D341Med (cell line): ENCODE data around the gene MLLT1.

Experiments used
- DNase-seq: peaks from one replicate; pipeline ENCODE4 v3.0.0; 2012; ENCODE audit warnings: low spot score

Gene MLLT1

DNA sequence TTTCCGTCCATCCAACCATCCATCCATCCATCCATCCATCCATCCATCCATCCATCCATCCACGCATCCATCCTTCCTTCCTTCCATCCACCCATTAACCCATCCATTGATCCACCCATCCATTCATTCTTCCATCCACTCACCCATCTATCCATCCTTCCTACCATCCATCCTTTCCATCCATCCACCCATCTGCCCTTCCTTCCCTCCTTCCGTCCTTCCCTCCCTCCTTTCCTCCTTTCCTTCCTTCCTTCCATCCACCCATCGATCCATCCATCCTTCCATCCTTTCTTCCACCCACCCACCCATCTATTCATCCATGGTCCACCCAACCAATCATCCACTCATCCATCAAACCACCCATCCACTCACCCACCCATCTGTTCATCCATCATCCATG is 70.1 kb downstream of the MLLT1 start:
- no peak for DNase-seq

DNA sequence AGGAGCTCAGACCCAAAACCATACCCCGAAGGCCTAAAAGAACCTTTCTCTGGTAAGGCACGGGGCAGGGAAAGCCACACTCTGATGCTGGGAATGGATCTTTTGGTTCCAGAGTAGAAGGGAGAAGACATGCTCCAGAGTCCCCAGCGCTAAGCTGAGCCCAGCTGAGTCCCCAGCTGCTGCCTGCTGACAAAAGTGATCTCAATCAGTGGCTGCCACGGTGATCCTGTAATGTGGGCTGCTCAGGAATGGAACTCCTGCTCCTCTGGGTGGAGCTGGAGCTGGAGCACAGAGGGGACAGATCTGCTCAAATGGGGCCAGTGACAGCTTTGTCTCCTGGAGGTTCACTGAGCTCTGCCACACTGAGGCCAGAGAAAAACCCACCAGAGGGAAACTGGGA is 70.5 kb downstream of the MLLT1 start:
- peak; percentile 22 for DNase-seq

DNA sequence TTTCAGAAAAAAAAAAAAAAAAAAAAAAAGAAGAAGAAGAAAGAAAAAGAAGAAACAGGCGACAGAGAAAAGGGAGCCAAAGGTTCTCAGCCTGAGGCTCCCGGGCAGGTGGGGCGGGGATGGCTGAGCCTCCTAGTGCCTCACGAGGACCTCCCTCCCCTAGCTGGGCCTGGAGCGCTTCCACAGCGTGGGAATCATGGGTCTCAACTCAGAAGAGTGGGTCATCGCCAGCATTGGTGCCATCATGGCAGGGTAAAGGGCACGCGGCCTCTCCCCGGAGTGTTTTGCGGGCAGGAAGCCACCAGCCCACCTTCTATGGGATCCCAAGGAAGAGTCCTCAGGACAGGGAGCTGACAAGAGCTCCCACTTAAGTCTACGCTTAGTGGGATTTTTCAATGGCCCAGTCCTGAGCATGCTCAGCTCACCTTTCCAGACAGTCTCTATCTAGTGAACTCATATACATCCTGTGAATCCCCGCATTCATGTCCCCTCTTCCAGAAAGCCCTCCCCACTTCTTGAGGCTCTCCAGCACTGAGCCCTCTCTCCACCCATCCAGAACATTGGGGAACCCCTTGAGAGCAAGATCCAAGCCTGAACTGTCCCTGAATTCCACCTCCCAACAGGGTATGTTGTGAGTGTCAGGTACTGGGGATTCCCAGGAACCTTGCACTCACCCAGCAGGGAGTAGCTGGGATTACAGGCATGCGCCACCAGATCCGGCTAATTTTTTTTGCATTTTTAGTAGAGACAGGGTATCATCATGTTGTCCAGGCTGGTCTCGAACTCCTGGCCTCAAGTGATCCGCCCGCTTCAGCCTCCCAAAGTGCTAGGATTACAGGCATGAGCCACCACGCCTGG is 74.7 kb downstream of the MLLT1 start:
- no peak for DNase-seq

DNA sequence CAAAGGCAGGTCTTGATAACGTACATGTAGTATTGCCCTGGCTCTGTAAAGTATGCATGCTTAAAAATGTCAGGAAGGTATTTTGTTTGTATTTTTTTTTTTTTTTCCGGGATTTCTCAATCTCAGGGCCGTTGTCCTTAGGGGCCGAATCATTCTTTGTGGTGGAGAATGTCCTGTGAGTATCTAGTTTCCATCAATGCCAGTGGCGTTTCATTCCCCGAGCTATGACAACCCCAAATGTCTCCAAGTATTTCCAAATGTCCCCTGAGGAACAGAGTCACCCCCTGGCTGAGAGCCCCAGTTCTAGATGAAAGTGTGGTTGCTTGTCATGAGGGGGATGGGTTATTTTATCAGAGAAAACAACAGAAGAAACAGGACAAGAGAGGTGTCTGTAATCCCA is 75.6 kb downstream of the MLLT1 start:
- no peak for DNase-seq

DNA sequence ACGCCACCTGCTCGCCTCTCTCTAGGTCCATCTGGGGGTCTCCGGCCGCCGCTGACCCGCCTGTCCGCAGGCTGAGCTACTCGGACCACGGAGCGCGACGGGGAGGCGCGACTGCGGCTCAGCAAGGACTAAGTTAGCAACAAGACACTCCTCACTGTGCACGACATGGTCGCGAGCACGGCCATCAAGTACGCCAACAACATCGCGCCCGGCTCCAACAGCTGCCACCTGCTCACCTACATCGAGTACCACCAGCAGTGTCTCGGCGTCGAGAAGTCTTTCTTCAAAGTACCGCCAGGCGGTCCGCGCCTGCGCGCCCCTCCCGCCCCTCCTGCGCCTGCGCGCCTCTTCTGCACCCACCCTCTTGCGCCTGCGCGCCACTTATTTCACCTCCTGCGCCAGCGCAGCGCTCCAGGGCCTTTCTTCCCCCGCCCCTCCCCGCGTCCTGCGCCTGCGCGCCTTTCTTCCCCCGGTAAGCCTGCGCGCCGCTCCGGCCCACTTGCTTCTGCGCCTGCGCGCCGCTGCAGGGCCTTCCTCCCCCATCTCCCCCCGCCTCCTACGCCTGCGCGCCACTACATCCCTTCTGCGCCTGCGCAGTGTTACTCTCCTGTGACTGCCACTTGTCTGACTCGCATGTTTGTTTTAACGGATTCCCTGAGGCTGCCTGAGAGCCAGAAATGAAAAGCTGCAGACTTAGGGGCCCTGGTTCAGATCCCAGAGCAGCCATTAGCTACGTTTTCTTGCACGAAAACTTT is 80.4 kb downstream of the MLLT1 start:
- DNase-seq, result peak; percentile 100

DNA sequence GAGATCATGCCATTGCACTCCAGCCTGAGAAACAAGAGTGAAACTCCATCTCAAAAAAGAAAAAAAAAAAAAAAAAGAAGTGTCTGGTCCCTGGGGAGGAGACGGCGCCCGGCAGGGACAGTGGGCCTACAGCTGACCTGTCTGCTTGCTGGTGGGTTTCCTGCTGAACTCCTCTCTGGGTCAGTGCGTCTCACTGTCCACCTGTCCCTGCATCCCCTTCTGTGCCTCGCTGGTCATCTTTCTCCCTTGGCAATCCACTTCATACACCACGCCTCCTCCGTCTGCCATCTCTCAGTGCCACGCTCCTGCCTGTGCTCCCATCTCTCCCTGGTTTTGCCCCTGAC is 80.9 kb downstream of the MLLT1 start:
- no peak for DNase-seq

DNA sequence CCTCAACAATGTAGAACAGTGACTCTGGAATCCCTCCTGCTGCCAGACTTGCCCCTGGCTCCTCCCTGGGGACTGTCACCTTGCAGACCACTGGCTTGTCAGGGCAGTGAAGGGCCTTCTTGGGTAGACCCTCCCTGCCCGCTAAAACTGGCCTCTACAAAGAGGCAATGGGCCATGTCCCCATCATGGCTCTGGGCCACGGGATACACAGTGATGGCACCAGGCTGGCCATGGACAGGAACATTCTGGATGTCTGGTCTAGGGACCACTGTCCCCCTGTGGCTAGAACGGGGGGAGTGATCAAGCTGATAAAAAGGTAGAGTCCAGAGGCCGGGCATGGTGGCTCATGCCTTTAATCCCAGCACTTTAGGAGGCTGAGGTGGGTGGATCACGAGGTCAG is 83.4 kb downstream of the MLLT1 start:
- DNase-seq, result no peak

DNA sequence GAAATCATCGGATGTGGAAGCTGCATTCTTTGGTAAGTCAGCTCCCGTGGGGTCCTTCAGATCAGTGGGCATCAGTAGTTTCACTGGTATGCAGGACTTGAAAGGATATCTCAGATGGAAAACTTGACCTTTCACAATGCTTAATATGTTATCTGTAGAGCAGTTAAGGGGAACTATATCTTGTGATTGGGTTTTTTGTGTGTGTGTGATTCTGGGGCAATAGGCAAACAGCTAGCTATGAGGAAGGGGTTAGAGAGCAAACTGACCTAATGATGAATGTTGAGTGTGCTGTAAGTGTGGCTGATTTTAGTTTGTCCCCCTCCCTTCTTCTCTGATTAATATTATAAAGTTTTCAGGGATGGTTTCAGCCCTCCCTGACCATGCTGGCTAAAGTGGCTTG is 91.0 kb downstream of the MLLT1 start:
- no peak for DNase-seq

DNA sequence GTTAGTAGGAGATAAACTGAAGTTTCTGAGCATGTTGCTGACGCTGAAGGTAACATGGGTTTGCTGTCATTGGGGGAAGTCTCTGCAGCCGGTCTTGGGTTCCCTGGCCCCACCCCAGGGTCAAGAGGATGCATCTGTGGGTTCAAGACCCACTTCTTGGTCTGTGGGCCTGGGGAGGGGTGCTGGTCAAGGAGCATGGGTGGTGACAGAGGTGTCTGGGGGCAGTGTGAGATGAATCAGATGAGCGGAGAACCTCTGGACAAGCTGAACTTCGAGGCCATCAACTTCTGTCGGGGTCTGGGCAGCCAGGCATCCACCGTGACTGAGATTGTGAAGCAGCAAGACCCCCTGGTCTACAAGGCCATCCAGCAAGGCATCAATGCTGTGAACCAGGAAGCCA is 92.4 kb downstream of the MLLT1 start:
- no peak for DNase-seq

DNA sequence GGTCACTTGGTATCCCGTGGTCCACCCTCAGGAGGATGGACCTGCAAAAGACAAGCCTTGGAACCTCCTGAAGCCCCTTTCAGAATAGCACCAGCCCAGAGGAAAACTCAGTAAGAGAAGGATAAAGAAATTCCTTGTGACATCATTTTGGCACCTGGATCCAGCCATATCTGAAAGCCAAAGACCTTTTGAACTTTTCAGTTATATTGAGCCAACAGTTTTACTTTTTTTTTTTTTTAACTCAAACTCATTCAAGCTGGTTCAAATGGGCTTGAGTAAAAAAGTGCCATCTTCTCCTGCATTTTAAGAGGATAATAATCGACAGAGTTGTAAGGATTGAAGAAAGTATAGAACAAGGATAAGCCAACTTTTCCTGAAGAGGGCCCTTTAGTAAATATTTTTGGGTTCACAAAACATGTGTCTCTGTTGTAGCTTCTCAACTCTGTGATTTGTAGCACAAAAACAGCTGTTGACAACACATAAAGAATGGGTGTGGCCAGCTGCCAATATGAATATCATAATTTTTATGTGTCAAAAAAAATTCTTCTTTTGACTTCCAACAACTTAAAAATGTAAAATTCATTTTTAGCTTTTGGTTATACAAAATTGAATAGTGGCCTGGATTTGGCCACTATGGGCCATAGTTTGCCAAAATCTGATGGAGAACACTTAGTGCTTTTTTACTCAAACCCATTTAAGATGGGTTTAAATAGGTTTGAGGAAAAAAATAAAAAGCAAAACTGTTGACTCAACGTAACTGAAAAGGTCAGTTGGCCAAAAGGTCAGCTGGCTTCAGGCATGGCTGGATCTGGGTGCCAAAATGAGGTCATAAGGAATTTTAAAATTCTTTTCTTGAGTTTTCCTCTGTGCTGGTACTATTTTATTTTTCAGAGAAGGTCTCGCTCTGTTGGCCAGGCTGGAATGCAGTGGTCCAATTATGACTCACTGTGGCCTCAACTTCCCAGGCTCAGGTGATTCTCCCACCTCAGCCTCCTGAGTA is 93.6 kb downstream of the MLLT1 start:
- no peak for DNase-seq

DNA sequence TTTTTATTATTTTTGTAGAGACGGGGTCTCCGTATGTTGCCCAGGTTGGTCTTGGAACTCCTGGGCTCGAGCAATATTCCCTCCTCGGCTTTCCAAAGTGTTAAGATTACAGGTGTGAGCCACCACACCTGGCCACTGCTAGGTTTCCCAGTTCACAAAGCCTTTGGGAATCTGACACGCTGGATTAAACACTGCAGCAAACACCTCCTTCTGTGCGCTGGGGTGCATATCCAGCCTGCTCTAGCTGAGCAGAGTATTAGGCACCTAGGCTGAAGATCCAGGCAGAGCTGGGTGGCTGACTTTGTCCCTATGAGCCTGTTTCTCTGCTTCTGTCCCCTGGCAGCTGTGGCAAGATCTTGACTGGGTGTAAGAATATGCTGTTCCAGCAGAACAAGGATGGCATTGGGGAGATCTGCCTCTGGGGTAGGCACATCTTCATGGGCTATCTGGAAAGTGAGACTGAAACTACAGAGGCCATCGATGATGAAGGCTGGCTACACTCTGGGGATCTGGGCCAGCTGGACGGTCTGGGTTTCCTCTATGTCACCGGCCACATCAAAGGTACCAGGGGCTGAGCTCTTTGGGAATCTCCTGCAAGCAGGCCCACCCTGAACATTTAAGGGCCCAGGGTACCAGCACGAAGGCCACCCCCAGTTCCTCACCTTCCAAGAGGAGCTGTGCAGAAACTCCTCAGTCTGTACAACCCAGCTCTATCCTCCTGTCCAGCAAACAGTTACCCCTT is 94.5 kb downstream of the MLLT1 start:
- no peak for DNase-seq

DNA sequence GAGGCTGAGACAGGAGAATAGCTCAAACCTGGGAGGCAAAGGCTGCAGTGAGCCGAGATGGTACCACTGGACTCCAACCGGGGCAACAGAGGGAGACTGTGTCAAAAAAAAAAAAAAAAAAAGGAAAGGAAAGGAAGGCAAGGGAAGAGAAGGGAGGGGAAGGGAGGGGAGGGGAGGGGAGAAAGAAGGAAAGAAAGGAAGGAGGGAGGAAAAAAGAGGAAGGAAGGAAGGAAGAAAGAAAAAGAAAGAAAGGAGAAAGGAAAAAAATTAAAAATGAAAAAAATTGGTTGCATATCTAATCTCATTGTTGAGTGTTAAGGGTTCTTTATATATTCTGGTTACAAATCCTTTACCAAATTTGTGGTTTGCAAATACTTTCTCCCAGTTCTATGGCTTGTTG is 98.7 kb downstream of the MLLT1 start:
- no peak for DNase-seq

DNA sequence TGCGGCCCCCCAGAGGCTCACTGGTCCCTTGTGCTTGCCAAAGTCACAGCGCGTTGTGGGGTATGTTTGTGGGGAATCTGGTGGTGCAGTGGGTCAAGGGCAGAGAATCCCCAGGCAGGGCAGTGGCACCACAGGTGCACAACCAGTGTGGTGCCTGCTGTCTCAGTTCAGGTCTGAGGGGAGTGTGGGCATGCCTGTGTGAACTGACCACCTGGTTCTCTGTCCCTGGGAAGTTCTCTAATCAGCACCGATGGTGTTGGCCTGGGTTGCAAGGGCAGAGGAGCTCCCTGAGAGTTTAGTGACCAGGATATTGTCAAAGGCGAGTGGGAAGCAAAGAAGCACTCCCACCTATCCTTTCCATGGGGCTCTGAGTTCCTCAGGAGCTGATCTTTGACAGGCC is 106.6 kb downstream of the MLLT1 start:
- DNase-seq, result no peak

DNA sequence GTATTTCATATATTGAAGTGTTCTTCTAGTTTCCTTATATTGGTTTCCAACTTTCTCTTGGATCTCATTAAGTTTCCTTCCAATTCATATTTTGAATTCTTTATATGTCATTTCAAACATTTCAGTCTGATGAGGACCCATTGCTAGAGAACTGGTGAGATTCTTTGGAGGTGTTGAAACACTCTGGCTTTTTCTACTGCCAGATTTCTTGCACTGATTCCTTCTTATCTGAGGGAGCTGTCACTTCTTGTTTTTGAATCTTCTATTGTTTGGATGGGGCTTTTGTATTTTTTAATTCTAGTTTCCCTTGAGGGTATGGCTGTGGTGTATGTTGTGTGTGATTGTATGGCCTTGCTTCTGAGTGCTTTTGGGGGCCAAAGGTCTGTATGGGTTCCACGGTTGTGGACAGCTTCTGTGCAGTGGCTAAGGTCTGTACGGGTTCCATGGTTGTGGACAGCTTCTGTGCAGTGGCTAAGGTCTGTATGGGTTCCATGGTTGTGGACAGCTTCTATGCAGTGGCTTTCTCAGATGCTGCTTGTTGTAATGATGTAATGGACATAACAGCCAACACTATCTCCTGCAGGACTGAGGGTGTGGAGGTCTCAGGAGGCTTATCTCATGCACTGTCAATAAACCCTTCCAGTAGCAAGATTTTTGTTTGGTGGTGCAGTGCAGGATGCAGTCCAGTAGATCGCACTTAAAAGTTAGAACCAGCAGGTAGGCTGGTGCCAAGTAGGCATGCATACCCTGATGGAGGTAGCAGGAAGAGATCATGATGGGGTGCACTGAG is 107.5 kb downstream of the MLLT1 start:
- no peak for DNase-seq

DNA sequence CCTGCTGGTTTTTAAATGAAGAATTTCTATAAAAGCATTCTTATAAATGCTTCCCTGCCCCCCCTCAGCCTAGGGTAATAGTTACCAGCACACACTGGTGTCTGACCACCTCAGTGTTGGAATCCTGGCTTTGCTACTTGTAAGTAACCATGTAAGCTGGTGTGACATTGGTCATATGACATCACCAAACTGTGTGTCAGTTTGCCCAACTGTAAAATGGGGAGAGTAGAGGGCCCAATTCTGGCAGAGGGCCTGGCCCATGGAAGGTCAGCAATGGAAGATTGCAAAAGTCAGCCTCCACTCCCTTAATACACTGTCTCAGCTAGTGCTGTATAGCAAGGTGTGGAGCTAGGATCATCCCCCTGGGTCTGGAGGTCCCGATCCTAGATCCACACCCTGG is 112.7 kb downstream of the MLLT1 start:
- no peak for DNase-seq

DNA sequence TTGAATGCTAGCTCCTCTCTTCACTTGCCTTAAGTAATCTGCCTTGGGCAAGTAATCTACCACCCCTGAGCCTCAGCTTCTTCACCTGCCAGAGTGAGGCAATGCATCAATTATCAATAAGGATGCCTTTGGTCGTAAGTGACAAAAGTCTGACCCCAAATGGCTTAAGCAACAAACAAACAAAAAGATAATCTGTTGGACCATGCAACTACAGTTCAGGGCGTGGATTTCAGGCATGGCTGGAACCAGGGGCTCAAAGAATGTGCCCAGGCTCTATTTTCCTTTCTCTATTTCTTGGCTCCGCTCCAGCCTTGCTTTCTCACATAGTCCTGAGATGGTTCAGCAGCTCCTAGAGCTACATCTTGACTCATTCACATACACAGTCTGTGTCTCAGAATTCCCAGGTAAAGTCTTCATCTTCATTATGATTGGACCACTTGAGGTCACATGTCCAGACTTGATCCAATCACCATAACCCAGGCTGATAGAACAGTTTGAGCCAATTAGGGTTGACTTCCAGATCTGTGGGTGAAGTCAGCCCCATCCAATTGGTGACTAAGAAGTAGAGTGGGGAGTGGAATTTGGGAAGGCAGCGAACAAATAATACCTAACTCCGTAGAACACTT is 114.8 kb downstream of the MLLT1 start:
- DNase-seq, result no peak

DNA sequence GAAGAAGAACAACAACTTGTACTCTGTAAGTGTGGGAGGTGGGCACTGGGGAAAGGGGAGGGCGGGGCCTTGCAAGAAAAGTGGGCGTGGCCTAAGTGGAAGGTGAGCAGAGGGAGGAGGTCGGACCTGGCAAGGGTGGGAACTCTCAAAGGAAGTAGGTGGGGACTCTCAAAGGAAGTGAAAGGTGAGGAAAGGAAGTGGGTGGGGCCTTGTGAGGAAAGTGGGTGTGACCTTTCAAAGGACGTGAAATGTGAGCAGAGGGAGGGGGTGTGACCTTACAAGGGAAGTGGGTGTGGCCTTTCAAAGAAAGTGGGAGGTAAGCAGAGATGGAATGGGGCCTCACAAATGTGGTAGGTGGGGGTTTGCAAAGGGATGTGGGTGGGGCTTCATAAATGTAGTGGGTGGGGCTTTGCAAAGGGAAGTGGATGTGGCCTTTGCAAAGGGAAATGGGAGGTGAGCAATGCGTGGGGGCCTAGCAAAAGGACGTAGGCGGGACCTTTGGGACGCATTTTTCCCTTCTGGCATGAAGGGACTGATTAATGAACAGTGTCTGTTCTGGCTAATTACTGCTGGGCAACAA is 118.4 kb downstream of the MLLT1 start:
- no peak for DNase-seq
